ENCODE data around the gene C3orf22.

C3orf22 gene

GRCh38 chr3:126525853-126526667 is 32.7 kb downstream of the C3orf22 start:
- TF ChIP-seq CTCF (IDR thresholded peaks at IDR 0.05; ENCODE audit: insufficient read depth, low read length) (no peak), GABPA (IDR thresholded peaks at IDR 0.05; ENCODE audit: low read depth) (no peak), REST (IDR thresholded peaks at IDR 0.05; ENCODE audit: insufficient replicate concordance, low read depth) (no peak), SPI1 (IDR thresholded peaks at IDR 0.05; ENCODE audit: borderline replicate concordance, low read depth) (no peak), POLR2AphosphoS5 (IDR thresholded peaks at IDR 0.05; ENCODE audit: low read depth) (no peak)
- Histone ChIP-seq H3K27me3 (ENCODE audit: insufficient read depth, poor library complexity, severe bottlenecking) (no peaks in the 10 kb centered on the region), H3K4me3 (replicated peaks; ENCODE audit: insufficient read depth, low read length) (no peak overlapping the region), H3K27ac (replicated peaks) (no peak overlapping the region)
- no peak for DNase-seq (ENCODE audit: low read depth in 1 of 2, low spot score in 1 of 2)

- no peak for DNase-seq (ENCODE audit: low read depth in 1 of 2, low spot score in 1 of 2)
These were observed 33.5 kb downstream of the C3orf22 start for GRCh38 chr3:126525091-126525852.

More at GRCh38 chr3:126525091-126525852, 33.5 kb downstream of the C3orf22 start:
- no peak for TF ChIP-seq CTCF (IDR thresholded peaks at IDR 0.05; ENCODE audit: insufficient read depth, low read length)
- TF ChIP-seq GABPA (IDR thresholded peaks at IDR 0.05; ENCODE audit: low read depth), result no peak
- no peak for TF ChIP-seq POLR2AphosphoS5 (IDR thresholded peaks at IDR 0.05; ENCODE audit: low read depth)
- no peak for TF ChIP-seq SPI1 (IDR thresholded peaks at IDR 0.05; ENCODE audit: borderline replicate concordance, low read depth)
- no peak for TF ChIP-seq REST (IDR thresholded peaks at IDR 0.05; ENCODE audit: insufficient replicate concordance, low read depth)
- Histone ChIP-seq H3K27me3 (ENCODE audit: insufficient read depth, poor library complexity, severe bottlenecking) (no peaks in the 10 kb centered on the region), H3K27ac (replicated peaks) (no peak overlapping the region), H3K4me3 (replicated peaks; ENCODE audit: insufficient read depth, low read length) (no peak overlapping the region)
